Measurements from ENCODE around the gene ARFGAP2.
"Not testable (repeated sequence)": the region's sequence is repeated elsewhere in the genome, so short reads cannot be mapped to it uniquely, and the experiment has no call there.

The ARFGAP2 gene

GRCh38 chr11:47201015-47201414, 24.3 kb upstream of the ARFGAP2 start:
- DNase-seq (ENCODE audit: low read depth), result no peak
- TF ChIP-seq CTCF (conservative IDR thresholded peaks at IDR 0.05; ENCODE audit: control insufficient read depth, insufficient read depth, low read depth, low read length), result no peak
- no peak overlapping the region for H3K4me3 ChIP-seq (ENCODE audit: control insufficient read depth, low read depth, low read length)

GRCh38 chr11:47198161-47198560, 21.5 kb upstream of the ARFGAP2 start:
- not testable (repeated sequence) for DNase-seq (ENCODE audit: low read depth); H3K4me3 ChIP-seq (ENCODE audit: control insufficient read depth, low read depth, low read length)

GRCh38 chr11:47192111-47192510, 15.4 kb upstream of the ARFGAP2 start:
- TF ChIP-seq CTCF (conservative IDR thresholded peaks at IDR 0.05; ENCODE audit: control insufficient read depth, insufficient read depth, low read depth, low read length), result no peak
- no peak overlapping the region for H3K4me3 ChIP-seq (ENCODE audit: control insufficient read depth, low read depth, low read length)
- no peak for DNase-seq (ENCODE audit: low read depth)

GRCh38 chr11:47191137-47191536, 14.5 kb upstream of the ARFGAP2 start:
- DNase-seq (ENCODE audit: low read depth); H3K4me3 ChIP-seq (ENCODE audit: control insufficient read depth, low read depth, low read length): not testable (repeated sequence)

- peak; percentile 84 for DNase-seq (ENCODE audit: low read depth)
- no peak overlapping the region for H3K4me3 ChIP-seq (ENCODE audit: control insufficient read depth, low read depth, low read length)
- no peak for TF ChIP-seq CTCF (conservative IDR thresholded peaks at IDR 0.05; ENCODE audit: control insufficient read depth, insufficient read depth, low read depth, low read length)
Measured at GRCh38 chr11:47189100-47189834, 12.6 kb upstream of the ARFGAP2 start.

- H3K4me3 ChIP-seq (ENCODE audit: control insufficient read depth, low read depth, low read length), result no peak overlapping the region
- no peak for TF ChIP-seq CTCF (conservative IDR thresholded peaks at IDR 0.05; ENCODE audit: control insufficient read depth, insufficient read depth, low read depth, low read length)
- no peak for DNase-seq (ENCODE audit: low read depth)
Measured at GRCh38 chr11:47188259-47188658, 11.6 kb upstream of the ARFGAP2 start.

GRCh38 chr11:47187723-47188122, 11.0 kb upstream of the ARFGAP2 start:
- TF ChIP-seq CTCF (conservative IDR thresholded peaks at IDR 0.05; ENCODE audit: control insufficient read depth, insufficient read depth, low read depth, low read length), result no peak
- DNase-seq (ENCODE audit: low read depth), result no peak
- no peak overlapping the region for H3K4me3 ChIP-seq (ENCODE audit: control insufficient read depth, low read depth, low read length)
